Measurements from ENCODE around the gene DNAH9.

DNAH9 gene

DNA sequence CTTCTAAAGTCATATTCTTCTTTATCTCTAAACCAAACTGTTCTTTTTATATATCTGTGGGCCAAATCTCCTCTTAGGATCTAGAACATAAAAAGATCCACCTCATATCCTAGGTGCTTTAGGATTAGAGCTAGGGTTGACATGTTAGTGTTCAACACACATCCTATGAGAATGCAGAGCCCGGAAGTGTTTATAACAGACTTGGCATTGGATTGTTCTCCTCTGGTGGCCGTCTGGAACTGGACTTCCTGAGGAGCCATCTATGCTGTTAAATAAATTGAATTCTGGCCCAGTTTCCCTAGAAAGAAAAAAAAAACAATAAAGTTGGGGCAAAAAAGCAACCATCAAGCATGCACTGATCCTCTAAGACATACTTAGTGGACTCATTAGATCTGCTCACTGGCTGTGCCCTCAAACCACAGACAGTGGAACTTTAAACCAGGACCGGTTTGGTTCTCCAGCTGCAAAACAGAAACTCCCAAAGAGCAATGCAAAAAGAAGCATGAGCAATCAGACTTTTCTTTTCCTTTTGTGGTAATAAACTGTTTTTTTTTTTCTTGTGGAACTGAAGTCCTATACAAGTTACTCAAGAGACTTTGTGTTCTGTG lies 216.5 kb downstream of the DNAH9 start:
- DNase-seq (ENCODE audit: insufficient read length): no peak
- FAIRE-seq: no peak
- TF ChIP-seq POLR2A (IDR thresholded peaks at IDR 0.05; ENCODE audit: low read depth, low read length) (no peak), POLR2AphosphoS5 (IDR thresholded peaks at IDR 0.05; ENCODE audit: low read depth, low read length) (no peak), TAF1 (IDR thresholded peaks at IDR 0.05; ENCODE audit: borderline replicate concordance, low read depth, low read length) (no peak)

DNA sequence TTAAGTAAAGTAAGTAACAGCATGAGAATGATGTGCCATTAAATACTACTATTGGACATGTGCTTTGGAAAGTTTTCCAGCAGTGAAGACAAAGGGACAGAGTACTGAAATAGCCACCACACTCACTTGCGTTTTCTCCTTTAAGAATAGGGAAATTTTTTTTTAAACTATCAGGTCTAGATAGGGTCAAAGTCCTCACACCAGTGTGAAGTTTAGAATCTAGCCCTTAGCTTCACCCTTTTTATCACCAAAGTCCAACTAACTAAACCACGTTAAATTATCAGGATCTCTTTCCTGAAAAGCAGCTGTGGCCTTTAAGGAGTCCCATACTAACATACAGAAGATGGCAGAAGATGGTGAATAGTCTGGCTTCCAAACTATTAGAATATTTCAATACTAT lies 218.1 kb downstream of the DNAH9 start:
- DNase-seq (ENCODE audit: insufficient read length) (no peak), FAIRE-seq (no peak)
- TF ChIP-seq TAF1 (IDR thresholded peaks at IDR 0.05; ENCODE audit: borderline replicate concordance, low read depth, low read length) (no peak), POLR2A (IDR thresholded peaks at IDR 0.05; ENCODE audit: low read depth, low read length) (no peak), POLR2AphosphoS5 (IDR thresholded peaks at IDR 0.05; ENCODE audit: low read depth, low read length) (no peak)

DNA sequence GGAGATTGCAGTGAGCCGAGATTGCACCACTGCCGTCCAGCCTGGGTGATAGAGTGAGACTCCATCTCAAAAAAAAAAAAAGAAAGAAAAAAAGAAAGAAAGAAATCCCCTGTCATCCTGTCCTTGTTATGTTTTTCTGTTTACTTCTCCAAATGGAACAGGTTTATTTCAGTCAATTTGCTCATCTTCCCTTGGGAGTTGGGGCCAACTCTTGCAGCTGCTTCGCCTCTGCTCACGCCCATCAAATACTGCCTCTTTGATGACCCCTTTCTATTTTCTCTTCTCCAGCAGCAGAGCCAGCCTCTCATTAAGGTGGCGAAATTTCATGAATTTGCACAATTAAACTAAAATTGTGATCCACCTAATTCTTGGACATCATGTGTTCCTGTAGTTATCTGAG lies 225.6 kb downstream of the DNAH9 start:
- FAIRE-seq (no peak), DNase-seq (ENCODE audit: insufficient read length) (no peak)
- TF ChIP-seq POLR2AphosphoS5 (IDR thresholded peaks at IDR 0.05; ENCODE audit: low read depth, low read length) (no peak), TAF1 (IDR thresholded peaks at IDR 0.05; ENCODE audit: borderline replicate concordance, low read depth, low read length) (no peak), POLR2A (IDR thresholded peaks at IDR 0.05; ENCODE audit: low read depth, low read length) (no peak)

DNA sequence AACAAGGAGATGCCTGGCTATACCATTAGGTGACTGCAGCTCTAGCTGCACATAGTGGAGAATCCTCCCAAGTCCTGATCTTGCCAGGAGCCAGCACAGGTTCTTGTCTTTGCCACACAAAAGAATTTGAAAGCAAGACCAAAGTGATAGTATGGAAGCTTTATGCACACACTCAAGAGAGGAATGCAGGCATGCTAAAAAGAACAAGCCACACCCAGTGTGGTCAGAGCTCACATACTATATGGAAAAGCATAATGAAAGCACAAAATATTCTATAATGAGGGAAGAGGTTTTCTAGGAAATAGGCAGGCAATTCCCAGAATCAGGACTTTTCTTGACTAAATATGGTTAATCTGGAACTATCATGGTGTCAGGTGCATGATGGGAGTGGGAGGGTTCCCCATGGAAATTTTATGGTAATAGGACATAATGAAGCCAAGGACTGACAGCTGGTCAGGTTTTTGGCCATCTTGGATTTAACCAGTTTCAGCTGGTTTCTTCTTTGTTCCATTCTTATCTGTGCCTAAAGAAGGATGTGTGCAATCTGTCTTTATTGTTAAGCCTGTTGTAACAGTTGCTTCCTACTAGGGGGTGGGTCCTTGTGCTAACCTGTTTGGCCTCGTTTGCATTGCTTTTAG lies 227.4 kb downstream of the DNAH9 start:
- no peak for FAIRE-seq

DNA sequence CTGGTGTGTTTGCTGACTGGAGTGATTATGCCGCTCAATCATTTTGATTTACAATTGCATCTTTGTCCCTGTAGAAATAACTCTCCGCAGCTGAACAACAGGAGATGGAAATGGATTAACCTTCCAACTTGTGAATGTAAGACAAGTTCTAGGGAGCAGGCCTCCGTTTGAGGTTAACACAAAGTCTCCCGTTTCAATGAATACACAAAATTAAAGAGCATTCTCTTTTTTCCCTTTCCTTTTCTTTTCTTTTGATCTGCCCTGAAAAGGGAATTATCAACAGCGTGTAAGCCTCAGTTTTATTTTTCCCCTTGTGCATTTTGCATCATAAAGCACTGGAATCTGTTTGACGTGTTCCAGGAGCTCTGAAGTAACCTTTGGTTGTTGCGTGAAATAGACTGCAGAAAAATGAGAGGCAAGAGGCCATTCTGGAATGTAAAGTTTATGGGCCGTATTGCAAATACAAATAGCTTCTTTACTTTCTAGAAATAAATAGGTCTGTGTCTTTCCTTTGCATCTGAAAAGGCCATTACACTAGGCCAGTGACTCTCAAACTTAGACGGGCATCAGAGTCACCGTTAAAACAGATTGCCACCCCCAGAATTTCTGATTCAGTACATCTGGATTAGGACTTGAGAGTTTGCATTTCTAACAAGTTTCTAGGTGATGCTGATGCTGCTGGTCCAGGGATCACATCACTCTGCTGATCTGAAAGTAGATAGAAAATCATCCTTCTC lies 234.3 kb downstream of the DNAH9 start:
- FAIRE-seq: no peak
- TF ChIP-seq TAF1 (IDR thresholded peaks at IDR 0.05; ENCODE audit: borderline replicate concordance, low read depth, low read length) (no peak), POLR2AphosphoS5 (IDR thresholded peaks at IDR 0.05; ENCODE audit: low read depth, low read length) (no peak), POLR2A (IDR thresholded peaks at IDR 0.05; ENCODE audit: low read depth, low read length) (no peak)
- no peak for DNase-seq (ENCODE audit: insufficient read length)

More for the DNA sequence above, 227.4 kb downstream of the DNAH9 start:
- TF ChIP-seq POLR2A (IDR thresholded peaks at IDR 0.05; ENCODE audit: low read depth, low read length) (no peak), TAF1 (IDR thresholded peaks at IDR 0.05; ENCODE audit: borderline replicate concordance, low read depth, low read length) (no peak), POLR2AphosphoS5 (IDR thresholded peaks at IDR 0.05; ENCODE audit: low read depth, low read length) (no peak)
- DNase-seq (ENCODE audit: insufficient read length): no peak

DNA sequence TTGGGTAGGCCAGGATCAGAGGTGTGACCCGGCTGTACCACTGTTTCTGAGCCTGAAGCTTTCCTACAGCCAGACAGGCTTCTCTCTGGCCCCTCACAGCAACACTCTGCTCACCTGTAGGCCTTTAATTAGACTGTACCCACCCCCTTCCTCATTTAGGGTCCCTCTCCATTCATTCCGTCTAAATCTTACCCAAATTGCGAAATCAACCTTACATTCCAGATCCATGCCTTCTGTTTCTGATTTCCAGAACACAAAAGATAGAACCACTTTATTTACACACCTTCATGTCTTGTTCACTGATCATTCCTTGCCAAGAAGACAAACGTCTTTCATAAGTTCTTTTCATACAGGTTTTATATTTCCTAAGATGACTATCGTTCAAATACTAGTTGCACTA lies 238.2 kb downstream of the DNAH9 start:
- TF ChIP-seq POLR2AphosphoS5 (IDR thresholded peaks at IDR 0.05; ENCODE audit: low read depth, low read length): no peak
- no peak for TF ChIP-seq POLR2A (IDR thresholded peaks at IDR 0.05; ENCODE audit: low read depth, low read length)
- TF ChIP-seq TAF1 (IDR thresholded peaks at IDR 0.05; ENCODE audit: borderline replicate concordance, low read depth, low read length): no peak
- FAIRE-seq (no peak), DNase-seq (ENCODE audit: insufficient read length) (no peak)

DNA sequence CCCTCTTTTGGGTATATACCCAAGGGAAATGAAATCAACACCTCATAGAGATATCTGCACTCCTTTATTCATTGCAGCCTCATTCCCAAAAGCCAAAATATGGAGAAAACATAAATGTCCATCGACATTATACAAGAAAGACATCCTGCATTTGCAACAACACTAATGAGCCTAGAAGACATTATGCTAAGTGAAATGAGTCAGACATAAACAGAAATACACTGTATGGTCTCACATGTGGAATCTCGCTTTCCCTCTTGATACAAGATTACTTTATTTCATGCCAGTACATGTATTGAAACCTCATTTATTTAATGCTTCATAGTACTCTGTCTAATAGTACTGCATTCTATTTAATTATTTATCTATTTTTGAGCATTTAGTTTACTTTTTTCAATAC lies 241.8 kb downstream of the DNAH9 start:
- FAIRE-seq (no peak), DNase-seq (ENCODE audit: insufficient read length) (no peak)
- TF ChIP-seq POLR2AphosphoS5 (IDR thresholded peaks at IDR 0.05; ENCODE audit: low read depth, low read length) (no peak), POLR2A (IDR thresholded peaks at IDR 0.05; ENCODE audit: low read depth, low read length) (no peak), TAF1 (IDR thresholded peaks at IDR 0.05; ENCODE audit: borderline replicate concordance, low read depth, low read length) (no peak)

DNA sequence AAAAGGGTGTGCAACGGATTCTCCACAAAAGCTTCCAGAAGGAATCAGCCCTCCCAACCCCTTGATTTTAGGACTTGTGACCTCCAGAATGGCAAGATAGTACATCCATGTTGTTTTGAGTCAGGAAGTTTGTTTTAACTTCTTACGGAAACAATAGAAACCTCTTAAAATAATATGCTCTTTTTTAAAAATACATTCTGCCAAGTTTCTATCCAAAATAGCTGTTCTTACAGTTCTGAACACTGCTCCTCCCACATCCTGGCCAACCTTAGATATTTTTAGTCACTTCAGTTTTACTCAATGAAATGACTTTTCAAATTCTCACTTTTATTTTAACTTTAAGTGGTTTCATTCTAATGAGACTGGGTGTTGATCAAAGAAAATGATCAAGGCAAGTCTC lies 242.6 kb downstream of the DNAH9 start:
- TF ChIP-seq POLR2AphosphoS5 (IDR thresholded peaks at IDR 0.05; ENCODE audit: low read depth, low read length): no peak
- TF ChIP-seq POLR2A (IDR thresholded peaks at IDR 0.05; ENCODE audit: low read depth, low read length): no peak
- no peak for TF ChIP-seq TAF1 (IDR thresholded peaks at IDR 0.05; ENCODE audit: borderline replicate concordance, low read depth, low read length)
- FAIRE-seq (no peak), DNase-seq (ENCODE audit: insufficient read length) (no peak)

DNA sequence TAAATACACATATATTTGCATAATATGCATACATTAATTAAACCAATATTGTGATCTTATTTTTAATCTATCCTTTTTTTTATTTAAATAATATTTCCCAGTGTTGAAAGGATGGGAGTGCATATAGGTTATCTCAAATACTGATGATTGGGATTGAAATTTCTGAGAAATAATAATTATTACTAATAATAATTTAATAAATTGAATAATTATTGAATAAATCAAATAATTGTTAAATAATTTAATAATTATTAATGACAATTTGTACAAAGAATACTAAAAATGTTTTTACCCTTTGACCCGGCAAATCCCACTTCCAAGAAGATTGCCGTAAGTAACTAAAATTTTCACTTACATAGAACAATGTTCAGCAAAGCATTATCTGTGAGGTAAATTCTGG lies 250.1 kb downstream of the DNAH9 start:
- no peak for FAIRE-seq
- no peak for TF ChIP-seq TAF1 (IDR thresholded peaks at IDR 0.05; ENCODE audit: borderline replicate concordance, low read depth, low read length)
- no peak for TF ChIP-seq POLR2AphosphoS5 (IDR thresholded peaks at IDR 0.05; ENCODE audit: low read depth, low read length)
- no peak for TF ChIP-seq POLR2A (IDR thresholded peaks at IDR 0.05; ENCODE audit: low read depth, low read length)

DNA sequence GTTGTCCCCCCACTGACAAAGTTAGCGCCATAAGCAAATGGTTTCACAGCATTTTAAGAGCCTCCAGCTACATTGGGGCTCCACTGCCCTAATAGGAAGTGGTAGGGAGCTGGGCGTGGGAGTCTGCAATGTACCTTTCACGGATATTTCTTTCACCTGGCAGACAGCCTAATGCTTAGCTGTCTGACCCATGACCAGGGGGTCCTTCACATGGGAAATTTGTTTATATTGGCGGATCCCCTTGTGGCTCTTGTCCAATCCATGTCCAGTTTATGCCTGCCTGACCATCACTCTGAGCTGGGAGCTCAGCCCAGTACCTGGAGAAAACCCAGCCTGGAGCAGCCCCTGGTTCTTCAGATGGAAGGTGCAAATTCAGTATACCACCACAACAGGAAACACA lies 254.0 kb downstream of the DNAH9 start:
- TF ChIP-seq TAF1 (IDR thresholded peaks at IDR 0.05; ENCODE audit: borderline replicate concordance, low read depth, low read length) (no peak), POLR2AphosphoS5 (IDR thresholded peaks at IDR 0.05; ENCODE audit: low read depth, low read length) (no peak), POLR2A (IDR thresholded peaks at IDR 0.05; ENCODE audit: low read depth, low read length) (no peak)
- FAIRE-seq (no peak), DNase-seq (ENCODE audit: insufficient read length) (no peak)

More for the DNA sequence above, 250.1 kb downstream of the DNAH9 start:
- no peak for DNase-seq (ENCODE audit: insufficient read length)

DNA sequence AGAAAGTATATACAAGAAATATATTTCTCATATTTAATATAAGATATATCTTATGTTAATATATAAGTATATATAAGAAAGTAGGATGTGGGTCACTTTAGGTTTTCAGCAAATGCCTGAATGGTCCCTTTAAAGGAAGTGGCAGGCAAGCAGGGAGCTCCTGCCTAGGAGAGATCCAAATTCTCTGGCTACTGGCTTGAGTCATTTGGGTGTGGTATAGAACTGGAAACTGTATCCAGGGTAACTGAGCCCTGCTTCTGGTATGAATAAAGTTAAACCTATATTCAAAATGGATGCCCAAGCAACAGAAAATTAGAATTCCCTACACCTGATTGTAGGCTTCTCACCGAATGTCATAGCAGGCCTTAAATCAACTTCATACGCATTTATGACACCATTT lies 254.6 kb downstream of the DNAH9 start:
- no peak for TF ChIP-seq POLR2A (IDR thresholded peaks at IDR 0.05; ENCODE audit: low read depth, low read length)
- no peak for TF ChIP-seq POLR2AphosphoS5 (IDR thresholded peaks at IDR 0.05; ENCODE audit: low read depth, low read length)
- TF ChIP-seq TAF1 (IDR thresholded peaks at IDR 0.05; ENCODE audit: borderline replicate concordance, low read depth, low read length): no peak
- DNase-seq (ENCODE audit: insufficient read length): no peak
- no peak for FAIRE-seq
